Stimulated activated CD8-positive, alpha-beta memory T cell treated with anti-CD3 and anti-CD28 coated beads, Interleukin-7, amount 100 ng/mL, for 4 hours (primary cell): ENCODE measurements around the gene CIAO2B.
A peak's percentile ranks its signal among the peaks of the same experiment; 100 is the strongest.
"Not testable (repeated sequence)": the region's sequence is repeated elsewhere in the genome, so short reads cannot be mapped to it uniquely, and the experiment has no call there.

ENCODE experiments used
- DNase-seq, 2 donors: peaks; one replicate each; pipeline ENCODE4 v3.0.0-alpha.2; 2020; ENCODE audit warnings: low read depth in 2 of 2

The CIAO2B gene

GRCh38 chr16:66934138-66934838 lies at the start of gene CIAO2B:
TSS of gene CIAO2B (minus strand) at chr16:66934402. CDS start at chr16:66934364, 38 bp downstream.
- DNase-seq = peak; percentile 76 to 84

DNA sequence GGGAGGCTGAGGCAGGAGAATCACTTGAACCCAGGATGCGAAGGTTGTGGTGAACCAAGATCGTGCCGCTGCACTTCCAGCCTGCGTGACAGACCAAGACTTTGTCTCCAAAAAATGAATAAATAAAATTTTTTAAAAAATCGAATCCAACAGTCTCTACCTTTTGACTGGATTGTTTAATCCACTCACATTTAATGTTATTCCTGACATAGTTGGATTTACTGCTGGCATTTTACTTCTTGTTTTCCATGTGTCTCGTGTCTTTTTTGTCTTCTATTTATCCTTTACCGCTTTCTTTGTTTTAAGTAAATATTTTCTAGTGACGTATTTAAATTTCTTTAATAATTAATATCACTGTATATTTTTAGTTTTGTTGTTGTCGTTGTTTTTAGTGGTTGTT lies 48.8 kb upstream of the CIAO2B start:
- no peak for DNase-seq

- DNase-seq = no peak
Measured at GRCh38 chr16:66979011-66979717, 45.0 kb upstream of the CIAO2B start.

DNA sequence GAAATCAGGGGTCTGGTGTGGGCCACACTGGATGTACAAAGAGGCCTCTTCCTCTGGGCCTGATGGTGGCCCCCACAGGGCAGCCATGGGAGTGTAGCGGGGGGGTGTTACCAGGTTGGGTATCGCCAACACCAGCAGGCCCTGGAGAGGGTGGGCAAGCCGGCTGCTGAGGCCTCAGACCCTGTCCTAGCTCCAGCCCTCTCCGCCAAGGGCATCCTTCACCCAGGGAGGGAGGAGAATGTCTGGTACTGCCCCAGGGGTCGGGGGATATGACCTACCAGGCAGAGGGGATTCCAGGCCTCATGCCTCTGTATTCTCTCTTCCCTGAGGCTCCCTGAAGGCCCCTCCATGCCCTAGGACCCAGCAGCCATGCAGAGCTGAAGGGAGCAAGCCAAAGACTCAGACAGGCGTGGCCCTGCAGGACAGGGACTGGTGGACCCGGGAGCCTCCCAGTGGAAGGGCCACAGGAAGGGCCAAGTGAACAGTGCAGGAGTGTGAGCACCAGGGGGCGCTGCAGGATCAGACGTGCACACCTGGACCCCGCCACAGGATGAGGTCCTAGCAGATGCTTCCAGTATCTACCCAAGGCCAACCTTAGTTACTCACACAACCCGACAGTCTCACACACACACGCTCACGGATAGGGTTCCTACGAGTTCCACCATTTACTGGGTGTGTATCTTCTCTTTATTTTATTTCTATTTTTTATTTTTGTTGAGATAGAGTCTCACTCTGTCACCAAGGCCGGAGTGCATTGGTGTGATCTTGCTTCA lies 43.3 kb upstream of the CIAO2B start:
- DNase-seq = peak; percentile 76 to 79

DNA sequence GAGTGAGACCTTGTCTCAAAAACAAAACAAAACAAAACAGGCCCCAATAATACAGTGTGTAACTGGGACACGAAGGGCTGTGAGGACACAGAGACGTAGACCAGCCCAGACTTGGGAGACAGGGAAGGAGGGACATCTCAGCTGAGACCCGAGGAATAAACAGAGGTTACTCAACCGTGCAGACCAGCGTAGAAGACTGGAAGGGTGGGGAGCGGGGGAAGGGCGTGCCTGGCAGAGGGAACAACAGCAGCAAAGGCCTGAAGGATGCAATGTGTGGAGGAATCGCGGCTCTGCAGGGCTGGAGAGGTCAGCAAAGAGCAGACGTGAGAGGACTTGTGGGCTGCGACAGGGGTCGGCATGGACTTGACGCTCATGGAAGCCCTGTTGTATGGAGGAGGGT lies 42.5 kb upstream of the CIAO2B start:
- DNase-seq = no peak

GRCh38 chr16:66975302-66975893 lies 41.2 kb upstream of the CIAO2B start:
- DNase-seq = no peak

- DNase-seq = peak; percentile 27 to 30
Measured at GRCh38 chr16:66974932-66975246, 40.7 kb upstream of the CIAO2B start.

DNA sequence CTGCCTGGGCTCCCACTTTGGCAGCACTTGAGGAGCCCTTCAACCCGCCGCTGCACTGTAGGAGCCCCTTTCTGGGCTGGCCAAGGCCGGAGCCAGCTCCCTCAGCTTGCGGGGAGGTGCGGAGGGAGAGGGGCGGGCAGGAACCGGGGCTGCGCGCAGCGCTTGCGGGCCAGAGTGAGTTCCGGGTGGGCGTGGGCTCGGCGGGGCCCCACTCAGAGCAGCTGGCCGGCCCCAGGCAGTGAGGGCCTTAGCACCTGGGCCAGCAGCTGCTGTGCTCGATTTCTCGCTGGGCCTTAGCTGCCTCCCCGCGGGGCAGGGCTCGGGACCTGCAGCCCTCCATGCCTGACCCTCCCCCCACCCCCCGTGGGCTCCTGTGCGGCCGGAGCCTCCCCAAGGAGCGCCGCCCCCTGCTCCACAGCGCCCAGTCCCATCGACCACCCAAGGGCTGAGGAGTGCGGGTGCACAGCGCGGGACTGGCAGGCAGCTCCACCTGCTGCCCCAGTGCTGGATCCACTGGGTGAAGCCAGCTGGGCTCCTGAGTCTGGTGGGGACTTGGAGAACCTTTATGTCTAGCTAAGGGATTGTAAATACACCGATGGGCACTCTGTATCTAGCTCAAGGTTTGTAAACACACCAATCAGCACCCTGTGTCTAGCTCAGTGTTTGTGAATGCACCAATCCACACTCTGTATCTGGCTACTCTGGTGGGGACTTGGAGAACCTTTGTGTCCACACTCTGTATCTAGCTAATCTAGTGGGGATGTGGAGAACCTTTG lies 40.1 kb upstream of the CIAO2B start:
- DNase-seq = not testable (repeated sequence)

DNA sequence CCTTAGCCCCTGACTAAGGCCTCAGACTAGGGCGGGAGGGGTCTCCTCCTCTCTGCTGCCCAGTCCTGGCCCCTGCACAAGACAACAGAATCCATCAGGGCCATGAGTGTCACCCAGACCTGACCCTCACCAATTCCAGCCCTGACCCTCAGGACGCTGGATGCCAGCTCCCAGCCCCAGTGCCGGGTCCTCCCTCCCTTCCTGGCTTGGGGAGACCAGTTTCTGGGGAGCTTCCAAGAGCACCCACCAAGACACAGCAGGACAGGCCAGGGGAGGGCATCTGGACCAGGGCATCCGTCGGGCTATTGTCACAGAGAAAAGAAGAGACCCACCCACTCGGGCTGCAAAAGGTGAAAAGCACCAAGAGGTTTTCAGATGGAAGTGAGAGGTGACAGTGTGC lies 39.5 kb upstream of the CIAO2B start:
- no peak for DNase-seq

DNA sequence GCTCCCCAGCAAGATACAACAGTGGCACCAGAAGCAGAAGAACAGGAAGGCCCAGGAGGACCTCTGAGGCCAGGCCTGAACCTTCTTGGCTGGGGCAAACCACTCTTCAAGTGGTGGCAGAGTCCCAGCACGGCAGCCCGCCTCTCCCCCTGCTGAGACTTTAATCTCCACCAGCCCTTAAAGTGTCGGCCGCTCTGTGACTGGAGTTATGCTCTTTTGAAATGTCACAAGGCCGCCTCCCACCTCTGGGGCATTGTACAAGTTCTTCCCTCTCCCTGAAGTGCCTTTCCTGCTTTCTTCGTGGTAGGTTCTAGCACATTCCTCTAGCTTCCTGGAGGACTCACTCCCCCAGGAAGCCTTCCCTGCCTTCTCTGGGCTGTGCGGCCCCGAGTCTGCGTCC lies 38.8 kb upstream of the CIAO2B start:
- DNase-seq = no peak

GRCh38 chr16:66970775-66971720 lies 36.8 kb upstream of the CIAO2B start:
- DNase-seq = no peak

DNA sequence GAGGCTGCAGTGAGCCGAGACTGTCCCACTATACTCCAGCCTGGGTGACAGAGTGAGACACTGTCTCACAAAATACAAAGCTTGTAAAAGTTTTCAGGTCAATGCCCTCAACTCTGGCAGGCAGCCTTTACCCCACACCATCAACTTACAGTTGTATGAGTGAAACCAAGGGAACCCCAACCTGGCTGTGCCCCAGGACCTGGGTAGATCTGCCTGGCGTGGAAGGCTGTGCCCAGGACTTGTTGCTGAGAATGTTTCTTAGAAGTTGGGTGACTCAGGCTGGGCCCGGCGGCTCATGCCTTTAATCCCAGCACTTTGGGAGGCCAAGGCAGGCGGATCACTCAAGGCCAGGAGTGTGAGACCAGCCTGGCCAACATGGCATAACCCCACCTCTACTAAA lies 34.6 kb upstream of the CIAO2B start:
- DNase-seq = no peak

DNA sequence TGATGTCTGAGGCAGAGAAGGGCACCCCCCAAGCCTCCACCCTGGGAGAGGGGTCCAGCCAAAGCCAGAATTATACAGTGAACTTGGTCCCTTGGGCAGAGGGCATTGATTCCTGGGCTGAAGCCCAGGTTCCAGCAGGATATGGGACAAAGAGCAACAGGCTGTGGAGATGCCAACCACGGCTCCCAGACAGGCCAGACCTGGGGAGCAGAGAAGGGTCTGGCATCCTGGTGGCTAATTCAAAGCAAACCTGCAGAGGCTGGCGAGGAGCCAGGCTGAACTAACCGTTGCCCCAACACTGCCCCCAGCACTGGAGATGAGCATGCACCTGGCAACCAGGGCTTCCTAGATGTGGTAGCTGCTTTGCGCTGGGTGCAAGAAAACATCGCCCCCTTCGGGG lies 29.8 kb upstream of the CIAO2B start:
- DNase-seq = no peak

GRCh38 chr16:66961914-66962313 lies 27.7 kb upstream of the CIAO2B start:
- no peak for DNase-seq

GRCh38 chr16:66961065-66961744 lies 27.0 kb upstream of the CIAO2B start, which contains the start of gene CES3:
TSS of gene CES3 (plus strand) at chr16:66961266. CDS start at chr16:66961308, 42 bp downstream.
- peak; percentile 35 for DNase-seq

DNA sequence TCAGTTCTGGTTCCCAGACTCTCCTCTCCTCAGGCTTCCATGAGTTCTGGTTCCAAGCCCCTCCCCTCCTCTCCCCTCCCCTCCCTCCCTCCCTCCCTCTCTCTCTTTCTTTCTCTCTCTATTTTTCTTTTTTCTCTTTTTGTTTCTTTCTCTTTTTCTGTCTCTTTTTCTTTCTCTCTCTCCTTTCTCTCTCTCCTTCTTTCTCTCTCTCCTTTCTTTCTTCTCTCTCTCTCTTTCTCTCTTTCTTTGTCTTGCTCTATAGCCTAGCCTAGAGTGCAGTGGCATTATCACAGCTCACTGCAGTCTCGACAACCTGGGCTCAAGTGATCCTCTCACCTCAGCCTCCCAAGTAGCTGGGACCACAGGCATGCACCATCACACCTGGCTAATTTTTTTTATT lies 26.1 kb upstream of the CIAO2B start:
- no peak for DNase-seq

GRCh38 chr16:66959704-66960161 lies 25.5 kb upstream of the CIAO2B start:
- DNase-seq = no peak

DNA sequence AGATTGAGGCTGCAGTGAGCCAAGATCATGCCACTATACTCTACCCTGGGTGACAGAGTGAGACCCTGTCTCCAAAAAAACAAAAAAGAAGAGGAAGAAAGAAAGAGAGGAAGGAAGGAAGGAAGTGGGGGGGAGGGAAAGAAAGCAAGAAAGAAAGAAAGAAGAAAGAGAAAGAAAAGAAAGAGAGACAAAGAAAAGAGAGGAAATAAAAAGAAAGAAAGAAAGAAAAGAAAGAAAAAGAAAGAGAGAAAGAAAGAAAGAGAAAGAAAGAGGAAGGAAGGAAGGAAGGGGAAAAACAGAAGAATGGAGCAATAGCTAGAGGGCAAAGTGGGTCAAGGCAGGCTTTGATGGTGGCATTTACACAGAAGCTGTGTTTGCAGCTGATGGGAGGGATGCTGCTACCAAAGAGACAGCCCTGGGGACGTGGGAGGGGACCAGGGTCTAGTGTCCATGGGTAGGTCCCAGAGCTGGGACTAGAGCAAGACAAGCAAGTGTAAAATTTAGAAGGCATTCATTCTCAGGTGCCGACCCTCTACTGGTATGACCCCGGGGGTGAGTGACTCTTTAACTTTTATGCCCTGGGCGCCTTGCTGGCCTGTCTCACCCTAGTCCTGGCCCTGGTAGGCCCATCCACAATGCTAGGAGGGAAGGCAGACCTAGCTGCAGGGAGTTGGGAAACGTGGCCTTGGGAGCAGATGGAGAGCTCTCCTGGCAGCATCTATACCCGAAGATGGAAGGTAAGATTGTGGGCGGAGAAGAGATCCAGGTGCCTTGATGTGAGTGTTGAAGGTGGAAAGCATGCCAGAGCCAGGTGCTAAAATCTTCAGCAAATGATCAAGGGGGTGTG lies 24.9 kb upstream of the CIAO2B start:
- no peak for DNase-seq

DNA sequence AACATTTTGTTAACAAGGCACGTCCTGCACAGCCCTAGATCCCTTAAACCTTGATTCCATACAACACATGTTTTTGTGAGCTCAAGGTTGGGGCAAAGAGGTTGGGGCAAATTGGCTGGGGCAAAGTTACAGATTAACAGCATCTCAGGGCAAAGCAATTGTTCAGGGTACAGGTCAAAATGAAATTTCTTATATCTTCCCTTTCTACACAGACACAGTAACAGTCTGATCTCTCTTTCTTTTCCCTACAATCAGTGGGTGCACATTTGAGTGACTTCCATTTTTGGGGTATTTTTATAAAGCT lies 21.9 kb upstream of the CIAO2B start:
- not testable (repeated sequence) for DNase-seq
